Neuronal stem cell (in vitro differentiated cells): ENCODE results near the gene PLEKHA7.
A peak's percentile ranks its signal among the peaks of the same experiment; 100 is the strongest.

ENCODE experiments used
- DNase-seq: peaks from one replicate; pipeline ENCODE4 v3.0.0-alpha.2; 2013; ENCODE audit warnings: low spot score
- H2AFZ ChIP-seq: one replicate; pipeline ENCODE4 v1.6.1; 2013; ENCODE audit warnings: mild to moderate bottlenecking, low read length, inconsistent platforms
- H2AK5ac ChIP-seq: 2 replicates; pipeline ENCODE4 v1.6.1; 2013; ENCODE audit warnings: low read depth, mild to moderate bottlenecking, inconsistent platforms, low read length, moderate library complexity, mixed read lengths
- H2BK120ac ChIP-seq: 2 replicates; pipeline ENCODE4 v1.6.1; 2013; ENCODE audit warnings: low read depth, mild to moderate bottlenecking, inconsistent platforms, low read length, moderate library complexity, mixed read lengths
- H2BK12ac ChIP-seq: one replicate; pipeline ENCODE4 v1.6.1; 2013; ENCODE audit warnings: low read length, inconsistent platforms
- H2BK15ac ChIP-seq: 2 replicates; pipeline ENCODE4 v1.6.1; 2013; ENCODE audit warnings: mild to moderate bottlenecking, low read length, inconsistent platforms, mixed read lengths
- H2BK5ac ChIP-seq: one replicate; pipeline ENCODE4 v1.6.1; 2013; ENCODE audit warnings: inconsistent platforms, mild to moderate bottlenecking, low read length, moderate library complexity
- H3K14ac ChIP-seq: one replicate; pipeline ENCODE4 v1.6.1; 2013; ENCODE audit warnings: low read length, inconsistent platforms
- H3K18ac ChIP-seq: 2 replicates; pipeline ENCODE4 v1.6.1; 2013; ENCODE audit warnings: low read length, inconsistent platforms
- H3K23ac ChIP-seq: 2 replicates; pipeline ENCODE4 v1.6.1; 2013; ENCODE audit warnings: low read depth, mild to moderate bottlenecking, mixed read lengths, low read length, inconsistent platforms; ENCODE audit not compliant: poor library complexity
- H3K27ac ChIP-seq: replicated peaks from 3 replicates; pipeline ENCODE4 v1.5.1; 2013; ENCODE audit warnings: low read length, inconsistent platforms
- H3K27me3 ChIP-seq, 3 experiments: 2 replicates each; pipeline ENCODE4 v1.6.1; 2013; ENCODE audit warnings: low read length in 3 of 3, mild to moderate bottlenecking in 2 of 3, inconsistent platforms in 1 of 3, low read depth in 1 of 3, mixed read lengths in 1 of 3, moderate library complexity in 1 of 3; ENCODE audit not compliant: control insufficient read depth in 3 of 3, insufficient read depth in 3 of 3
- H3K36me3 ChIP-seq, 2 donors: replicated peaks in 1 of 2; 2 replicates each; pipeline ENCODE4 v1.6.1; 2013; ENCODE audit warnings: low read length in 2 of 2; ENCODE audit not compliant: control insufficient read depth in 2 of 2, insufficient read depth in 2 of 2
- H3K4ac ChIP-seq: 2 replicates; pipeline ENCODE4 v1.6.1; 2013; ENCODE audit warnings: inconsistent platforms, mild to moderate bottlenecking, low read length, moderate library complexity
- H3K4me1 ChIP-seq, 2 donors: 1 replicate in 1 of 2; 2 replicates in 1 of 2; pipeline ENCODE4 v1.6.1; 2013; ENCODE audit warnings: low read length in 2 of 2, low read depth in 1 of 2; ENCODE audit not compliant: control insufficient read depth in 2 of 2, insufficient read depth in 1 of 2
- H3K4me2 ChIP-seq: one replicate; pipeline ENCODE4 v1.6.1; 2013; ENCODE audit warnings: mild to moderate bottlenecking, low read length, inconsistent platforms; ENCODE audit not compliant: insufficient read depth, poor library complexity, severe bottlenecking
- H3K4me3 ChIP-seq, 2 donors: 2 replicates each; pipeline ENCODE4 v1.5.1; 2013; ENCODE audit warnings: low read length in 2 of 2, mild to moderate bottlenecking in 2 of 2, inconsistent platforms in 1 of 2, moderate library complexity in 1 of 2
- H3K79me1 ChIP-seq: one replicate; pipeline ENCODE4 v1.6.1; 2013; ENCODE audit warnings: low read depth, mild to moderate bottlenecking, inconsistent platforms, low read length, moderate library complexity
- H3K9ac ChIP-seq: one replicate; pipeline ENCODE4 v1.6.1; 2013; ENCODE audit warnings: mild to moderate bottlenecking, low read depth, low read length, inconsistent platforms; ENCODE audit not compliant: poor library complexity
- H3K9me3 ChIP-seq, 2 donors: replicated peaks in 1 of 2; 2 replicates each; pipeline versions ENCODE3 to v1.6.1; 2013; ENCODE audit warnings: low read length in 2 of 2, mild to moderate bottlenecking in 2 of 2, inconsistent platforms in 1 of 2, low read depth in 1 of 2, mixed read lengths in 1 of 2, moderate library complexity in 1 of 2; ENCODE audit not compliant: control insufficient read depth in 2 of 2, insufficient read depth in 1 of 2
- H4K8ac ChIP-seq: one replicate; pipeline ENCODE4 v1.6.1; 2013; ENCODE audit warnings: low read depth, mild to moderate bottlenecking, inconsistent platforms, low read length, moderate library complexity
- H4K91ac ChIP-seq: one replicate; pipeline ENCODE4 v1.6.1; 2013; ENCODE audit warnings: low read length, low read depth, mild to moderate bottlenecking, inconsistent platforms; ENCODE audit not compliant: poor library complexity
- WGBS, 2 donors: extraction: QIAGEN DNeasy Blood & Tissue Kit; methylation state at CpG; one replicate each; pipeline ENCODE4 v1.1.7; 2013; ENCODE audit warnings: missing lambda C conversion rate in 2 of 2, mixed read lengths in 1 of 2; ENCODE audit not compliant: insufficient read length in 2 of 2, insufficient replicate concordance in 1 of 2; ENCODE audit errors: extremely low coverage in 2 of 2; 5-methylcytosine and 5-hydroxymethylcytosine counted together

PLEKHA7 gene

DNA sequence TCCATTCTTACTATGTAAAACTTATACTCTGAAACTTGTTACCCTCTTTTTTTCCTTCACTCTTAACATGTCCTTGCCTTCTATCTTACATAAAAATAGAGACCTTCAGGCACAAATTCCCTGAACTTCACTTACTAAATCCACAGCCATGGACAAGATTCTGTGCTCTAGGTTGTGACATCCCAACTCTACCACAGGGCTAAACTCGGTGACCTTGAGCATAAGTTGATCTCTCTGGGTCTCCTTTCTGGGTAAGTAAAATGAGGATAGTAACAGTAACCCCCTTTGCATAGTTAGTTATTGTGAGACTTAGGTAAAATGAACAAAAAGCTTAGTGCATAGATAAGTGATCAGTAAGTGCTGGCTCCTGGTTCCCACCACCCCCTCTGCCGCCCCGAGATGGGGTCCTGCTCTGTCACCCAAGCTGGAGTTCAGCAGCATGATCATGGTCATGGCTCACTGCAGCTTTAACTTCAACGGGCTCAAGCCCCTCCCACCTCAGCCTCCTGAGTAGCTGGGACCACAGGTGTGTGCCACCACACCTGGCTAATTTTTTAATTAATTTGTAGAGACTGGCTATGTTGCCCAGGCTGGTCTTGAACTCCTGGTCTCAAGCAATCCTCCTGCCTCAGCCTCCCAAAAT lies 255.7 kb downstream of the PLEKHA7 start:
- Histone ChIP-seq H4K8ac (no peak overlapping the region), H3K14ac (no peak overlapping the region), H2BK5ac (no peak overlapping the region), H3K23ac (peak overlapping the region; percentile 73), H3K27ac (no peak overlapping the region), H3K4me3 (no peak overlapping the region), H3K4me1 (no peaks in the 10 kb centered on the region), H2BK15ac (no peak overlapping the region), H2AFZ (no peak overlapping the region), H2BK12ac (no peak overlapping the region), H3K79me1 (no peaks in the 10 kb centered on the region), H3K18ac (no peak overlapping the region), H3K9me3 (no peaks in the 10 kb centered on the region), H3K9ac (no peak overlapping the region), H3K4ac (no peak overlapping the region), H4K91ac (no peak overlapping the region), H2BK120ac (no peak overlapping the region), H3K4me2 (no peak overlapping the region), H3K36me3 (peaks cover 9 to 58% of the 10 kb centered on the region in 2 donors), H3K27me3 (no peaks in the 10 kb centered on the region), H2AK5ac (no peak overlapping the region)
- no CpG with 5 or more reads among the region's 4 CpGs for WGBS, 2 donors
- no peak for DNase-seq

DNA sequence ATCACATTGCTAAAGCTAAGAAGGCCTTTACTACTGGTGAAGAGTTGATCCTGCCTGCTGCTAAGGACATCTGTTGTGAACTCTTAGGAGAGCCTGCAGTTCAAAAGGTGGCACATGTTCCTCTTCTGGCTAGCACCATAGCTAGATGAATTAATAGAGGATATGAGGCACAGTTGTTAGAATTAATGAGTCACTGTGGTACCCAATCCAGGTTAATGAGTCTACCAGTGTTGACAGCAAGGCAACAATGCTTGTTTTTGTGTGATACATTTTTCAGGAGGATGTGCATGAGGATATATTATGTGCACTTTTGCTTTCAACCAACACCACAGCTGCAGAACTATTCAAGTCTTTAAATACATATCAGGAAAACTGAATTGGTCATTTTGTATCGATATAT lies 263.8 kb downstream of the PLEKHA7 start:
- peaks cover 0 to 13% of the 10 kb centered on the region in 2 donors for H3K9me3 ChIP-seq
- no peak overlapping the region for H2AK5ac ChIP-seq

DNA sequence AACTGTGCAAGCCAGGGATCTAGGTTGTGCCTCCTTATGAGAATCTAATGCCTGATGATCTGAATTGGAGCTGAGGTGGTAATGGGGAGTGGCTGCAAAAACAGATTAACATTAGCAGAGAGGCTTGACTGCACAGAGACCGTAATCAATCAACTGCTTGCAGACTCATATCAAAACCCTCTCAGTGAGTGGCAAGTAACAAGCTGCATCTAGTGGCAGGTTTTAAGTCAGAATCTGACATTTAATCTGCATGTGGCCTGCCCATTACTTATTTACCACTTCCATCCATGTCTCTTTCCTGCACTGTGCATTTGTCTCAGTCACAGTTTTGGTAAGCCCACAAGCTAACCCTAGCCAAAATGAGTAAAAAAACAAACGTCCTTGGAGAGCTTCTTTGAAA lies 264.5 kb downstream of the PLEKHA7 start:
- H3K4me1 ChIP-seq: no peaks in the 10 kb centered on the region
- no peak overlapping the region for H2BK5ac ChIP-seq
- no peak overlapping the region for H4K91ac ChIP-seq
- H2BK120ac ChIP-seq: no peak overlapping the region
- no peak overlapping the region for H3K18ac ChIP-seq
- no peak overlapping the region for H3K14ac ChIP-seq
- no peaks in the 10 kb centered on the region for H3K27me3 ChIP-seq
- no peak for DNase-seq
- no peak overlapping the region for H3K27ac ChIP-seq
- no peak overlapping the region for H3K9ac ChIP-seq
- H3K23ac ChIP-seq: no peak overlapping the region
- H2BK15ac ChIP-seq: no peak overlapping the region
- no peak overlapping the region for H3K4ac ChIP-seq
- H2AK5ac ChIP-seq: no peak overlapping the region
- peaks cover 38 to 100% of the 10 kb centered on the region in 2 donors for H3K36me3 ChIP-seq
- no peak overlapping the region for H3K4me2 ChIP-seq
- H3K4me3 ChIP-seq: no peak overlapping the region
- no peak overlapping the region for H4K8ac ChIP-seq
- no peak overlapping the region for H2AFZ ChIP-seq
- H2BK12ac ChIP-seq: no peak overlapping the region
- H3K79me1 ChIP-seq: no peaks in the 10 kb centered on the region
- H3K9me3 ChIP-seq: peaks cover 0 to 13% of the 10 kb centered on the region in 2 donors
- no CpG with 5 or more reads among the region's 2 CpGs for WGBS, 2 donors

More for the DNA sequence above, 263.8 kb downstream of the PLEKHA7 start:
- no peak overlapping the region for H3K23ac ChIP-seq
- DNase-seq: no peak
- peaks cover 38 to 100% of the 10 kb centered on the region in 2 donors for H3K36me3 ChIP-seq
- H2BK12ac ChIP-seq: no peak overlapping the region
- H4K91ac ChIP-seq: no peak overlapping the region
- no peak overlapping the region for H2BK15ac ChIP-seq
- no peak overlapping the region for H2BK5ac ChIP-seq
- no peak overlapping the region for H3K18ac ChIP-seq
- no peak overlapping the region for H2BK120ac ChIP-seq
- no peaks in the 10 kb centered on the region for H3K79me1 ChIP-seq
- no peak overlapping the region for H3K4ac ChIP-seq
- no peak overlapping the region for H3K4me2 ChIP-seq
- H4K8ac ChIP-seq: no peak overlapping the region
- no peak overlapping the region for H3K9ac ChIP-seq
- WGBS, 2 donors: no CpG with 5 or more reads among the region's 1 CpG
- H3K14ac ChIP-seq: no peak overlapping the region
- no peak overlapping the region for H2AFZ ChIP-seq
- no peak overlapping the region for H3K27ac ChIP-seq
- H3K4me1 ChIP-seq: no peaks in the 10 kb centered on the region
- H3K27me3 ChIP-seq: no peaks in the 10 kb centered on the region
- H3K4me3 ChIP-seq: no peak overlapping the region

DNA sequence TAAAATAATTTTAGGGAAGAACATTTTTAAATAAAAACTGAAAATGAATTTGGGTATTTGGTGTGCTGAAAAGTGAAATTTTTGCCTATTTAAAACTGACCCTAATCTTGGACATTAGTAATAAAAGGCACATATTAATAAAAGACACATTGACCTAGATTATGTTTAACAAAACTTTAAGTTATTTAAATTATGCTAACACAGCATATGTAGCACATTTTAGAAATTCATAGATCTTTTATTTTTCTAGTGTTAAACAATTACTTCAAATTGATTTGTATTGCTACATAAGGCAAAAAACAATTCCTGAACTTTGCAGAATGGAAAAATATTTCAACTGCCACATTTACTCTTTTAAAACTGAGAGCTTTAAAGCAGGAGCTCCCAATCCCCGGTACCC lies 265.1 kb downstream of the PLEKHA7 start:
- Histone ChIP-seq H4K91ac (no peak overlapping the region), H3K9me3 (peaks cover 0 to 13% of the 10 kb centered on the region in 2 donors), H3K36me3 (peaks cover 36 to 100% of the 10 kb centered on the region in 2 donors), H3K9ac (no peak overlapping the region), H2BK5ac (no peak overlapping the region), H3K79me1 (no peaks in the 10 kb centered on the region), H3K4me2 (no peak overlapping the region), H3K23ac (no peak overlapping the region), H2AFZ (no peak overlapping the region), H2BK120ac (no peak overlapping the region), H3K4ac (no peak overlapping the region), H2AK5ac (no peak overlapping the region), H2BK15ac (no peak overlapping the region), H3K4me1 (no peaks in the 10 kb centered on the region), H3K18ac (no peak overlapping the region), H3K27me3 (no peaks in the 10 kb centered on the region), H3K4me3 (no peak overlapping the region), H2BK12ac (no peak overlapping the region), H4K8ac (no peak overlapping the region), H3K27ac (no peak overlapping the region), H3K14ac (no peak overlapping the region)
- no peak for DNase-seq
- no CpG with 5 or more reads among the region's 1 CpG for WGBS, 2 donors
